Measurements from ENCODE around the gene MRGPRG. TPM values are rescaled to one million over a fixed set of nuclear protein-coding genes. Genes with fewer than 3 reads are reported as not detected.

Gene MRGPRG
- total RNA-seq, 1 experiment from 2014 or later, result not detected

- no peak for TF ChIP-seq ARID4B (CRISPR knock-in tag; IDR thresholded peaks at IDR 0.05; ENCODE audit: borderline replicate concordance)
- no peak for TF ChIP-seq ZNF416 (CRISPR knock-in tag; IDR thresholded peaks at IDR 0.05)
- TF ChIP-seq NFATC4 (CRISPR knock-in tag; IDR thresholded peaks at IDR 0.05), result no peak
- no peak for TF ChIP-seq CREM (CRISPR knock-in tag; IDR thresholded peaks at IDR 0.05)
- TF ChIP-seq MYBL2 (CRISPR knock-in tag; IDR thresholded peaks at IDR 0.05), result no peak
- TF ChIP-seq CBFB (CRISPR knock-in tag; IDR thresholded peaks at IDR 0.05; ENCODE audit: low read depth), result no peak
Observed at GRCh38 chr11:3182462-3182852, 36.2 kb downstream of the MRGPRG start (continued).

- DNase-seq (ENCODE audit: low spot score), result no peak
- no peak overlapping the region for H3K4me3 Mint-ChIP-seq
- H3K36me3 Mint-ChIP-seq, result peaks cover under 1% of the 10 kb centered on the region; the same call in 1 of the 2 replicates
- no peak for ATAC-seq
- ChIA-PET POLR2A (no interaction called here), CTCF (no interaction called here)
- H3K27ac Mint-ChIP-seq, result no peak overlapping the region
- H3K4me1 Mint-ChIP-seq, result no peaks in the 10 kb centered on the region
- H3K9me3 Mint-ChIP-seq, result peaks cover 22% of the 10 kb centered on the region
- peaks cover 13% of the 10 kb centered on the region for H3K27me3 Mint-ChIP-seq (ENCODE audit: low read depth)
- TF ChIP-seq PRDM15 (CRISPR knock-in tag; IDR thresholded peaks at IDR 0.05) (no peak), E2F4 (CRISPR knock-in tag; IDR thresholded peaks at IDR 0.05; ENCODE audit: borderline replicate concordance, low read depth) (no peak), NFE2L1 (CRISPR knock-in tag; IDR thresholded peaks at IDR 0.05) (no peak), E2F5 (CRISPR knock-in tag; IDR thresholded peaks at IDR 0.05) (no peak), ZMAT4 (CRISPR knock-in tag; IDR thresholded peaks at IDR 0.05) (no peak), ZBTB21 (CRISPR knock-in tag; IDR thresholded peaks at IDR 0.05; ENCODE audit: borderline replicate concordance) (no peak), MXD4 (CRISPR knock-in tag; IDR thresholded peaks at IDR 0.05; ENCODE audit: borderline replicate concordance) (no peak), AFF4 (CRISPR knock-in tag; IDR thresholded peaks at IDR 0.05; ENCODE audit: borderline replicate concordance) (no peak), MLX (CRISPR knock-in tag; IDR thresholded peaks at IDR 0.05) (no peak), CREM (CRISPR knock-in tag; IDR thresholded peaks at IDR 0.05) (no peak), ETV6 (CRISPR knock-in tag; IDR thresholded peaks at IDR 0.05) (no peak), ZNF416 (CRISPR knock-in tag; IDR thresholded peaks at IDR 0.05) (no peak), HMGXB4 (CRISPR knock-in tag; IDR thresholded peaks at IDR 0.05) (no peak)
Observed at GRCh38 chr11:3181725-3182461, 36.7 kb downstream of the MRGPRG start.
